HepG2 (cell line): Measurements from ENCODE around the gene ACVR1C. TPM values are rescaled to one million over a fixed set of nuclear protein-coding genes. Genes with fewer than 3 reads are reported as not detected.

Experiments used
- ATAC-seq: fragments of 200-7000 bp; cut with Tn5 transposase; 3 replicates; pipeline ENCODE4 v1.9.1; 2020; ENCODE audit warnings: mild to moderate bottlenecking, moderate library complexity
- BruUV-seq: library from RNA; stranded (reverse); fragments of 400-500 nt; replicated peaks from 2 replicates; lab custom pipeline; 2021; lab: Mats Ljungman, UMichigan
- CTCF ChIA-PET: fragments of 300-600 bp; formaldehyde crosslinking; extraction: SDS; loops from one replicate; lab custom pipeline; 2021; ENCODE audit warnings: low total read pairs, inconsistent platforms, low intra/inter-chr PET ratio; lab: Yijun Ruan, JAX
- POLR2A ChIA-PET: fragments of 350-600 bp; sonication (Branson Sonifier 250); formaldehyde crosslinking; loops from one replicate; lab custom pipeline; 2020; ENCODE audit warnings: antibody characterized with exemption, inconsistent platforms; lab: Yijun Ruan, JAX
- DNase-seq: peaks from one replicate; pipeline ENCODE4 v3.0.0-alpha.2; 2015; ENCODE audit warnings: low spot score
- FAIRE-seq: peaks from 3 replicates; lab custom pipeline; 2011; peaks lifted over from hg19 to GRCh38; lab: Jason Lieb, UNC
- H2AFZ ChIP-seq: one replicate; pipeline ENCODE4 v1.6.1; 2011; ENCODE audit warnings: low read length, inconsistent platforms
- H3K27ac ChIP-seq: fragments of 300-600 bp; 3 replicates; pipeline ENCODE4 v1.8.0; 2011; ENCODE audit warnings: mixed run types, mild to moderate bottlenecking, mixed read lengths, low read length, inconsistent platforms; ENCODE audit not compliant: insufficient read depth; ENCODE audit errors: extremely low read length
- H3K27me3 ChIP-seq, 2 experiments: fragments of 200-600 bp in 1 of 2; 2 replicates in 1 of 2; 3 replicates in 1 of 2; pipeline versions ENCODE4 v1.6.0 to v1.8.0; 2011; ENCODE audit warnings: low read length in 2 of 2, mild to moderate bottlenecking in 2 of 2, moderate library complexity in 2 of 2, inconsistent platforms in 1 of 2; ENCODE audit not compliant: insufficient read depth in 2 of 2, control insufficient read depth in 1 of 2
- H3K36me3 ChIP-seq, 2 experiments: fragments of 200-600 bp in 1 of 2; replicated peaks in 1 of 2; 2 replicates in 1 of 2; 3 replicates in 1 of 2; pipeline versions ENCODE4 v1.5.1 to v1.8.0; 2011; ENCODE audit warnings: low read length in 2 of 2, inconsistent platforms in 1 of 2; ENCODE audit not compliant: insufficient read depth in 2 of 2, control insufficient read depth in 1 of 2
- H3K4me1 ChIP-seq: 2 replicates; pipeline ENCODE4 v1.5.1; 2012; ENCODE audit warnings: low read length, inconsistent platforms; ENCODE audit not compliant: insufficient read depth
- H3K4me2 ChIP-seq: 2 replicates; pipeline ENCODE4 v1.6.0; 2011; ENCODE audit warnings: low read depth, low read length, inconsistent platforms
- H3K4me3 ChIP-seq, 3 experiments: fragments of 200-600 bp in 1 of 3; sonication (generic), shearing (Covaris generic) in 1 of 3; replicated peaks in 1 of 3; 2 replicates each; pipeline ENCODE4 v1.5.1; 2011 to 2016; ENCODE audit warnings: low read length in 3 of 3, inconsistent platforms in 2 of 3, low read depth in 2 of 3, mild to moderate bottlenecking in 2 of 3, control low read depth in 1 of 3, mixed read lengths in 1 of 3; ENCODE audit not compliant: insufficient read depth in 1 of 3
- H3K79me2 ChIP-seq: one replicate; pipeline ENCODE4 v1.6.1; 2011; ENCODE audit warnings: low read length, inconsistent platforms; ENCODE audit not compliant: insufficient read depth
- H3K9ac ChIP-seq: 2 replicates; pipeline ENCODE4 v1.6.0; 2011; ENCODE audit warnings: mild to moderate bottlenecking, low read depth, low read length, inconsistent platforms; ENCODE audit not compliant: insufficient read depth
- H3K9me3 ChIP-seq: 2 replicates; pipeline ENCODE4 v1.5.1; 2012; ENCODE audit warnings: mild to moderate bottlenecking, low read length
- H4K20me1 ChIP-seq: 2 replicates; pipeline ENCODE4 v1.6.0; 2011; ENCODE audit warnings: inconsistent platforms, mild to moderate bottlenecking, low read length, moderate library complexity; ENCODE audit not compliant: insufficient read depth
- AGO1 ChIP-seq: fragments of 200-400 bp; formaldehyde crosslinking; IDR thresholded peaks from 2 replicates; pipeline ENCODE4 v1.6.1; 2017; ENCODE audit warnings: mild to moderate bottlenecking, low read depth, low read length, moderate library complexity; ENCODE audit not compliant: poor library complexity, severe bottlenecking
- CHCHD3 ChIP-seq: sonication (generic); formaldehyde crosslinking; IDR thresholded peaks from 2 replicates; pipeline ENCODE4 v1.8.0; 2022; ENCODE audit warnings: mild to moderate bottlenecking, missing genetic modification reagents, moderate library complexity
- NONO ChIP-seq, 2 experiments: fragments of 450-650 bp in 1 of 2; sonication (generic) in 1 of 2; formaldehyde crosslinking in 1 of 2; IDR thresholded peaks in 1 of 2; conservative IDR thresholded peaks in 1 of 2; 2 replicates each; pipeline versions ENCODE4 v1.6.1 to v1.8.0; 2017 to 2022; ENCODE audit warnings: mild to moderate bottlenecking in 1 of 2, missing genetic modification reagents in 1 of 2, moderate library complexity in 1 of 2
- RAD21 ChIP-seq: fragments of 450-650 bp; formaldehyde crosslinking; IDR thresholded peaks from 2 replicates; pipeline ENCODE4 v1.5.0; 2020; ENCODE audit warnings: mild to moderate bottlenecking
- SRF ChIP-seq: IDR thresholded peaks from 2 replicates; pipeline ENCODE4 v1.6.1; 2011; ENCODE audit warnings: mild to moderate bottlenecking, low read depth, low read length, moderate library complexity
- STAG1 ChIP-seq: sonication (generic); formaldehyde crosslinking; IDR thresholded peaks from 2 replicates; pipeline ENCODE4 v1.4.0; 2020; ENCODE audit warnings: missing genetic modification reagents
- ZNF234 ChIP-seq: sonication (generic); formaldehyde crosslinking; conservative IDR thresholded peaks from 2 replicates; pipeline ENCODE4 v1.5.1; 2020; ENCODE audit warnings: mild to moderate bottlenecking, missing genetic modification reagents
- ZNF777 ChIP-seq: sonication (generic); formaldehyde crosslinking; IDR thresholded peaks from 2 replicates; pipeline ENCODE4 v1.4.0; 2020; ENCODE audit warnings: missing genetic modification reagents
- WGBS: methylation state at CpG from one replicate; pipeline ENCODE4 v1.1.6; 2017; ENCODE audit warnings: low lambda C conversion rate; 5-methylcytosine and 5-hydroxymethylcytosine counted together
- in situ Hi-C: cut with HindIII; loops from 2 replicates; pipeline ENCODE4 v1.10.0; 2017; ENCODE audit warnings: low pct_unique_long_range_greater_than_20kb; ENCODE audit not compliant: extremely low pct_ligation_motif_present
- intact Hi-C: fragments of 100-400 bp; cut with micrococcal nuclease; formaldehyde crosslinking; loops from one replicate; pipeline ENCODE4 v1.10.0; 2022; ENCODE audit not compliant: unreplicated experiment
- polyA plus RNA-seq, 8 experiments: library from polyadenylated mRNA; depleted of rRNA in 3 of 8; stranded (reverse) in 7 of 8; unstranded in 1 of 8; fragments of >200 nt; fragmentation: Illumina TruSeq in 4 of 8; extraction: Trizol in 4 of 8; gene quantifications; 2 replicates each; pipeline versions ENCODE4 v1.2.1 to v1.2.3, GENCODE V29; 2011 to 2016; ENCODE audit warnings: low read depth in 4 of 8, missing spikeins in 1 of 8, mixed read lengths in 1 of 8; ENCODE audit not compliant: insufficient read depth in 1 of 8
- total RNA-seq, 5 experiments: library from RNA; depleted of rRNA; stranded (reverse); fragments of >200 nt; fragmentation: Illumina TruSeq; extraction: Trizol; gene quantifications; 2 replicates each; pipeline ENCODE4 v1.2.3, GENCODE V29; 2016; ENCODE audit warnings: low read depth in 1 of 5
- TF ChIP-seq, protein P1 (sequence below): sonication (generic); formaldehyde crosslinking; IDR thresholded peaks from 2 replicates; pipeline ENCODE4 v1.4.0; 2020; ENCODE audit warnings: mild to moderate bottlenecking, missing genetic modification reagents
- TF ChIP-seq, protein P2 (sequence below): sonication (generic); formaldehyde crosslinking; IDR thresholded peaks from 2 replicates; pipeline ENCODE4 v1.5.1; 2020; ENCODE audit warnings: mild to moderate bottlenecking, missing genetic modification reagents, moderate library complexity
- TF ChIP-seq, protein P3 (sequence below): sonication (generic); formaldehyde crosslinking; IDR thresholded peaks from 2 replicates; pipeline ENCODE4 v1.5.0; 2020; ENCODE audit warnings: mild to moderate bottlenecking, missing genetic modification reagents, moderate library complexity

Gene ACVR1C
- total and polyA plus RNA-seq, 2 of the 13 experiments (the other 11 are each of a cell fraction or from before 2014, with no cell fraction given), result 0.05 to 1.0 TPM

DNA sequence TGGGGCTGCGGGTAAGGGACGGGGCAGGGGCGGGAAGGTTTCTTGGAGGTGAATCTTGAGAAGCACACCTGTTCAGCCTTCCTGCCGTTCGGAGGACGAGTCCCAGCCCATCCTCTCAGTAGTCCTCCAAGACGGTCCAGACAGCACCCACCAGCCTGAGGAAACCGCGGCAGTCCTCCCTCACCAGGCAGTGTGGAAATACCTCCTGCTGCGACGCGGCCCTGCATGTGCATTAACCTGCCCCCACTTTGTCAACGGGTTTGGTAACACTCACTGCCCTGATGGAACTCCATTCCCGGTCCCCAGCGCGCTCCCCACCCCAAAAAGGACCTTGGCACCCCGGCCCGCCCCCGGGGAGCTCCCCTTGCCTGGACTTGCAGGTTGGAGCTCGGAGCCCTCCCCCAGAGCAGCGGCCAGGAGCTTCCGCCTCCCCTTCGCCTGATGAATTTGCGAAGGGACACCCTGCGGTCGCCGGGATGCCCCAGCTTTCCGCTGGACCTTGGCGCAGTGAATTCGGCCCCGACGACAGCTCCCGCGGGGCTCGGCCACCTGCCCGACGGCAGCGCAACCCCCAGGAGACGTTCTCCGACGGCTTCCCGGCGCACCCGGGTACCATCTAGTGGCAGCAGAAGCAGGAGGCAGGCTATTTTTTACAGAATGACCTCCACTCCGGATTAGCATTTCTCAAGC lies 31.5 kb downstream of the ACVR1C start:
- H3K27ac ChIP-seq, result no peak overlapping the region
- CTCF ChIA-PET, result interaction anchor here (1.1 kb wide), 1 partner anchor 99 kb away, joined by 3 read pairs; no protein-coding TSS in a partner anchor
- TF ChIP-seq, protein P1, sequence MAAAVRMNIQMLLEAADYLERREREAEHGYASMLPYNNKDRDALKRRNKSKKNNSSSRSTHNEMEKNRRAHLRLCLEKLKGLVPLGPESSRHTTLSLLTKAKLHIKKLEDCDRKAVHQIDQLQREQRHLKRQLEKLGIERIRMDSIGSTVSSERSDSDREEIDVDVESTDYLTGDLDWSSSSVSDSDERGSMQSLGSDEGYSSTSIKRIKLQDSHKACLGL (CRISPR knock-in tag), result no peak
- TF ChIP-seq, protein P2, sequence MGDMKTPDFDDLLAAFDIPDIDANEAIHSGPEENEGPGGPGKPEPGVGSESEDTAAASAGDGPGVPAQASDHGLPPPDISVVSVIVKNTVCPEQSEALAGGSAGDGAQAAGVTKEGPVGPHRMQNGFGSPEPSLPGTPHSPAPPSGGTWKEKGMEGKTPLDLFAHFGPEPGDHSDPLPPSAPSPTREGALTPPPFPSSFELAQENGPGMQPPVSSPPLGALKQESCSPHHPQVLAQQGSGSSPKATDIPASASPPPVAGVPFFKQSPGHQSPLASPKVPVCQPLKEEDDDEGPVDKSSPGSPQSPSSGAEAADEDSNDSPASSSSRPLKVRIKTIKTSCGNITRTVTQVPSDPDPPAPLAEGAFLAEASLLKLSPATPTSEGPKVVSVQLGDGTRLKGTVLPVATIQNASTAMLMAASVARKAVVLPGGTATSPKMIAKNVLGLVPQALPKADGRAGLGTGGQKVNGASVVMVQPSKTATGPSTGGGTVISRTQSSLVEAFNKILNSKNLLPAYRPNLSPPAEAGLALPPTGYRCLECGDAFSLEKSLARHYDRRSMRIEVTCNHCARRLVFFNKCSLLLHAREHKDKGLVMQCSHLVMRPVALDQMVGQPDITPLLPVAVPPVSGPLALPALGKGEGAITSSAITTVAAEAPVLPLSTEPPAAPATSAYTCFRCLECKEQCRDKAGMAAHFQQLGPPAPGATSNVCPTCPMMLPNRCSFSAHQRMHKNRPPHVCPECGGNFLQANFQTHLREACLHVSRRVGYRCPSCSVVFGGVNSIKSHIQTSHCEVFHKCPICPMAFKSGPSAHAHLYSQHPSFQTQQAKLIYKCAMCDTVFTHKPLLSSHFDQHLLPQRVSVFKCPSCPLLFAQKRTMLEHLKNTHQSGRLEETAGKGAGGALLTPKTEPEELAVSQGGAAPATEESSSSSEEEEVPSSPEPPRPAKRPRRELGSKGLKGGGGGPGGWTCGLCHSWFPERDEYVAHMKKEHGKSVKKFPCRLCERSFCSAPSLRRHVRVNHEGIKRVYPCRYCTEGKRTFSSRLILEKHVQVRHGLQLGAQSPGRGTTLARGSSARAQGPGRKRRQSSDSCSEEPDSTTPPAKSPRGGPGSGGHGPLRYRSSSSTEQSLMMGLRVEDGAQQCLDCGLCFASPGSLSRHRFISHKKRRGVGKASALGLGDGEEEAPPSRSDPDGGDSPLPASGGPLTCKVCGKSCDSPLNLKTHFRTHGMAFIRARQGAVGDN (CRISPR knock-in tag), result peak; percentile 20; the same call in 1 of the 2 replicates
- TF ChIP-seq STAG1 (CRISPR knock-in tag), result peak; percentile 43
- TF ChIP-seq AGO1, result peak; percentile 24
- TF ChIP-seq SRF, result no peak
- no peak for TF ChIP-seq NONO (IDR thresholded peaks at IDR 0.05)
- TF ChIP-seq NONO (CRISPR knock-in tag; conservative IDR thresholded peaks at IDR 0.05), result 0 out of 2 replicates have a peak, but pooled peaks have one; percentile 20
- TF ChIP-seq ZNF777, result peak; percentile 98
- no peak for TF ChIP-seq ZNF234
- TF ChIP-seq CHCHD3 (CRISPR knock-in tag), result no peak
- TF ChIP-seq, protein P3, sequence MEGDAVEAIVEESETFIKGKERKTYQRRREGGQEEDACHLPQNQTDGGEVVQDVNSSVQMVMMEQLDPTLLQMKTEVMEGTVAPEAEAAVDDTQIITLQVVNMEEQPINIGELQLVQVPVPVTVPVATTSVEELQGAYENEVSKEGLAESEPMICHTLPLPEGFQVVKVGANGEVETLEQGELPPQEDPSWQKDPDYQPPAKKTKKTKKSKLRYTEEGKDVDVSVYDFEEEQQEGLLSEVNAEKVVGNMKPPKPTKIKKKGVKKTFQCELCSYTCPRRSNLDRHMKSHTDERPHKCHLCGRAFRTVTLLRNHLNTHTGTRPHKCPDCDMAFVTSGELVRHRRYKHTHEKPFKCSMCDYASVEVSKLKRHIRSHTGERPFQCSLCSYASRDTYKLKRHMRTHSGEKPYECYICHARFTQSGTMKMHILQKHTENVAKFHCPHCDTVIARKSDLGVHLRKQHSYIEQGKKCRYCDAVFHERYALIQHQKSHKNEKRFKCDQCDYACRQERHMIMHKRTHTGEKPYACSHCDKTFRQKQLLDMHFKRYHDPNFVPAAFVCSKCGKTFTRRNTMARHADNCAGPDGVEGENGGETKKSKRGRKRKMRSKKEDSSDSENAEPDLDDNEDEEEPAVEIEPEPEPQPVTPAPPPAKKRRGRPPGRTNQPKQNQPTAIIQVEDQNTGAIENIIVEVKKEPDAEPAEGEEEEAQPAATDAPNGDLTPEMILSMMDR (CRISPR knock-in tag), result peak; percentile 61
- peak; percentile 39; the same call in 1 of the 2 replicates for TF ChIP-seq RAD21 (CRISPR knock-in tag)
- H3K9ac ChIP-seq, result no peak overlapping the region
- H3K4me2 ChIP-seq, result no peak overlapping the region
- no peaks in the 10 kb centered on the region for H3K79me2 ChIP-seq
- no peak for FAIRE-seq
- in situ Hi-C loops, result no loop called here
- no peak overlapping the region for H3K4me3 ChIP-seq
- H3K4me1 ChIP-seq, result no peaks in the 10 kb centered on the region
- POLR2A ChIA-PET, result no interaction called here
- H3K9me3 ChIP-seq, result no peaks in the 10 kb centered on the region
- intact Hi-C loops, result loop anchor here (1.0 kb wide), 1 partner anchor 105 kb away; no protein-coding TSS in a partner anchor
- H3K27me3 ChIP-seq, result no peaks in the 10 kb centered on the region
- no peak overlapping the region for H2AFZ ChIP-seq
- no peaks in the 10 kb centered on the region for H4K20me1 ChIP-seq
- BruUV-seq, result no TSS peak
- DNase-seq, result no peak
- no peaks in the 10 kb centered on the region for H3K36me3 ChIP-seq
- peak; percentile 90 for ATAC-seq
- 47% methylated on average over 22 of the region's 45 CpGs for WGBS
